ENCODE measurements around the gene NAV2.
"Not testable (repeated sequence)": the region's sequence is repeated elsewhere in the genome, so short reads cannot be mapped to it uniquely, and the experiment has no call there.

The NAV2 gene

DNA sequence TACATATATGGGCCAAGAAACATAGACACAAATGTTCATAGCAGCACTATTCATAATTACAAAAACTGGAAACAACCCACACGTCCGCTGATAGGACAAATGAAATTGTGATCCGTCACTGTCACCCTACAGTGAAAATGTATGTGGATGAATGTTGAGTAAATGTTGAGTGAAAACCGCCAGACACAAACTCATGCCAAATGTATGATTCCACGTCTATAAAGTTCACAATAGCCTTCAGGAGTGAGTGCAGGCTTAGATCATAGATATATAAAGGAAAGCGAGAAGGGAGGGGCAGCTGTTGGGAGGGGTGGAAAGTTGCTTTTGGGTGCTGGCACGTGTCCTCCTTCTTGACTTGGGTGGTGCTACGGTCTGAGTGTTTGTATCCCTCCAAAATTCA is 414.1 kb downstream of the NAV2 start:
- in situ Hi-C loops (cut with HindIII; ENCODE audit: low sequenced_read_pairs) = loop anchor here (25.0 kb wide), 1 partner anchor 236 kb away; the partner anchor contains the start of gene HTATIP2
- H3K4me3 ChIP-seq (ENCODE audit: low read depth, low read length) = no peak overlapping the region
- TF ChIP-seq, protein P1, sequence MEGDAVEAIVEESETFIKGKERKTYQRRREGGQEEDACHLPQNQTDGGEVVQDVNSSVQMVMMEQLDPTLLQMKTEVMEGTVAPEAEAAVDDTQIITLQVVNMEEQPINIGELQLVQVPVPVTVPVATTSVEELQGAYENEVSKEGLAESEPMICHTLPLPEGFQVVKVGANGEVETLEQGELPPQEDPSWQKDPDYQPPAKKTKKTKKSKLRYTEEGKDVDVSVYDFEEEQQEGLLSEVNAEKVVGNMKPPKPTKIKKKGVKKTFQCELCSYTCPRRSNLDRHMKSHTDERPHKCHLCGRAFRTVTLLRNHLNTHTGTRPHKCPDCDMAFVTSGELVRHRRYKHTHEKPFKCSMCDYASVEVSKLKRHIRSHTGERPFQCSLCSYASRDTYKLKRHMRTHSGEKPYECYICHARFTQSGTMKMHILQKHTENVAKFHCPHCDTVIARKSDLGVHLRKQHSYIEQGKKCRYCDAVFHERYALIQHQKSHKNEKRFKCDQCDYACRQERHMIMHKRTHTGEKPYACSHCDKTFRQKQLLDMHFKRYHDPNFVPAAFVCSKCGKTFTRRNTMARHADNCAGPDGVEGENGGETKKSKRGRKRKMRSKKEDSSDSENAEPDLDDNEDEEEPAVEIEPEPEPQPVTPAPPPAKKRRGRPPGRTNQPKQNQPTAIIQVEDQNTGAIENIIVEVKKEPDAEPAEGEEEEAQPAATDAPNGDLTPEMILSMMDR (IDR thresholded peaks at IDR 0.05; ENCODE audit: low read depth, low read length) = no peak
- peak; percentile 37 for DNase-seq (ENCODE audit: low read depth, low spot score)

DNA sequence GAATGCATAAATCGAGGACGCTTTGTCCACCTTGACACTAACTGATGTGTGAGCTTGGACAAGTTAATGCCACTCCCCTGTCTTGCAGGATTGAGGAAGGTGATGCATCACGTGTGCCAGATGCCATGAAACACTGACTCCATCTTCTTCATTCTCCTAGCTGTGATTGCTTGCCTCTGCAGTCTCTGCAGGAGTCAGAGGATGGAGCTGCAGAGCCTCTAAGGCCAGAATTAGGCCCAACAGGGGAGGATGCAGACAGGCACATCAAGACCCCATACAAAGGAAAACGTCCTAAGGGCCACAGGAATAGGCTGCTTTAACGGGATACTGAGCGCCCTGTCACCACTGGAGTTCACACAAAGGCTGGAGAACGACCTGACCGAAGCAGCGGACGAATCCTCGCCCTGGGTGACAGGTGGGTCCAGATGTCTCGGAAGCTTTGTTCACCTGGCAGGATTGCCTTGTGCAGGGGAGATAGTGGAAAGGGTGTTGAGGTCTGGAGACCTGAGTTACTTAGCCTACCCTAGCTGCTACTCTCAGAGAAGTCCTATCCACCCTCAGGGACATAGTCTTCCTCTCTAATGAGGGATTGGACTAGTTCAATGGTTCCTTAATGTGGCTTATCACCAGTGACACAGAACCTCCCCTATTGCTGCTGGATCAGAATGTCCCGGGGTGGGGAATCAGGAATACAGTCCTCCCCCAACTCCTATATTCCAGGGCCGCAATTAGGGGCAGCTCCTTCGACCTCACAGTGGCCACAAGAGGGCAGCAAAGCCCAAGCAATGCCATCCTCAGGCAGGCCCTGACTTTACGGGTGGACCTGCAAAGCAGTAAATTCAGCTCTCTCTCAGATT is 415.3 kb downstream of the NAV2 start:
- TF ChIP-seq, protein P1 (IDR thresholded peaks at IDR 0.05; ENCODE audit: low read depth, low read length) = peak; percentile 86
- H3K4me3 ChIP-seq (ENCODE audit: low read depth, low read length) = no peak overlapping the region
- peak; percentile 71 for DNase-seq (ENCODE audit: low read depth, low spot score)
- in situ Hi-C loops (cut with HindIII; ENCODE audit: low sequenced_read_pairs) = loop anchor here (25.0 kb wide), 1 partner anchor 234 kb away; the partner anchor contains the start of gene HTATIP2

DNA sequence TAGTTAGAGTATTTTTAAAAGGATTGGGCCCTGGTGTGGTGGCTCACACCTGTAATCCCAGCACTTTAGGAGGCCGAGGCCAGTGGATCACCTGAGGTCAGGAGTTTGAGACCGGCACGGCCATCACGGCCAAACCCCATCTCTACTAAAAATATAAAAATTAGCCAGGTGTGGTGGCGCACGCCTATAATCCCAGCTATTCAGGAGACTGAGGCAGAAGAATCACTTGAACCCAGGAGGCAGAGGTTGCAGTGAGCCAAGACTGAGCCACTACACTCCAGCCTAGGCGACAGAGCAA is 415.8 kb downstream of the NAV2 start:
- in situ Hi-C loops (cut with HindIII; ENCODE audit: low sequenced_read_pairs) = loop anchor here (25.0 kb wide), 1 partner anchor 234 kb away; the partner anchor contains the start of gene HTATIP2
- H3K4me3 ChIP-seq (ENCODE audit: low read depth, low read length) = not testable (repeated sequence)

DNA sequence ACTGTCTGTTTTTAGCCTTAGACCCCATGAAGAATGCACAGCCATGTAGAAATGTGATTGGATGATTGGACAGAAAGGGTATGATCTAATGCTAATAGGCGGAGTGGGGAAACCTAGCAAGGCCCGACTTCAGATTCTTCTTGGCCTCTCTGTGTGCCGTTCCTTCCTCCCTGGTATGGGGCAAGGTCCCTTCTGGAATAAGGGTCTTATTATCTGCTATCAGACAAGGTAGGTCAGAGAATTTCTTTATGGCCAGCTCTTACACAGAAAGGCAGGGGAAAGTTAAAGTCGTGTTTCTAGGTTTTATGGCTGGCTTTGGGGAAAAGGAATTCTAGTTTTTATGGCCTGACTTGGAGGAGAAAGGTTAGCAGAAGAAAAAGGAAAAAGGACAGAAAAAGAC is 417.0 kb downstream of the NAV2 start:
- no peak for DNase-seq (ENCODE audit: low read depth, low spot score)
- H3K4me3 ChIP-seq (ENCODE audit: low read depth, low read length) = no peak overlapping the region
- TF ChIP-seq, protein P1 (IDR thresholded peaks at IDR 0.05; ENCODE audit: low read depth, low read length) = no peak
- in situ Hi-C loops (cut with HindIII; ENCODE audit: low sequenced_read_pairs) = loop anchor here (25.0 kb wide), 1 partner anchor 233 kb away; the partner anchor contains the start of gene HTATIP2

More for the DNA sequence above, 415.8 kb downstream of the NAV2 start:
- DNase-seq (ENCODE audit: low read depth, low spot score) = not testable (repeated sequence)

DNA sequence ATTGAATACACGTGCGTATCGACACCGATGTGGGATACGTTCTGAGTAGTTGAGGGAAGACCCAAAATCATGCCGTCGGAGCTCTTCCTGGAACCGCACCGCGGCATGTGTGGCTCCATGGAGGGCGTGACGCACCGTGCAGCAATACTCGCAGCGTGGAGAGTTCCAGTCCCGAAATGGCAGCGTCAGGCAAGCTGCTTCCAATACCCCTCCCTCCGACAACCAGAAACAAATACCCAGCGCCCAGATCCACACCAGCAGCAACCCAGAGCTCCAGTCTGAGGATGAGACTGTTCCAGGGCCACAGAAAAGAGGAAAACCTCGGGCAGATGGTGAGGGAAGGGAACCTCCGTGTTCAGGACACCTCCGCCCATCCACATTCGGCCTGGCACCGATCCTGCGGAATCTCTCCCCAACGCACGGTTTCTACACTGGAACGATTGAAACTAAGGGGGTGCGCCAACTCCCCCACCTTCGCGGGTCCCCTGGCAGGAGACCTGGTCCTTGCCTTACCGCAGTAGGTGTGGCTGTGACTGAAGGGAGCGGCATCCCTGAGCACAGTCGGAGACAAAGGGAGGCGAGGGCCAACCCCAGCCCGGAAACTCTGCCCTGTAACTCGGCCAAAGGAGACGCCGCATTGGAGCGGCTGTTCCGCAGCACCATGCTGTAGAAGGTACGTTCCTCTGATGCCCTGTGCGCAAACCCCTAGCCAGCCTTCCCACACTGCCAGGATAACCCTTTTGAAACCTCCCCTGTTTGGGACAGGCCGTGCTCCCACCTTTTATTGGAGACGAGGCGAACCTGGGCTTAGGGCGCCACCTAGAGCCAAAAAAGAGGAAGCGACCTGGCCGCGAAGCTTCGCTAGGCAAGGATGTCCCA is 419.4 kb downstream of the NAV2 start:
- in situ Hi-C loops (cut with HindIII; ENCODE audit: low sequenced_read_pairs) = loop anchor here (25.0 kb wide), 1 partner anchor 230 kb away; the partner anchor contains the start of gene HTATIP2
- peak; percentile 79 for DNase-seq (ENCODE audit: low read depth, low spot score)
- peak overlapping the region; percentile 38 for H3K4me3 ChIP-seq (ENCODE audit: low read depth, low read length)
- TF ChIP-seq, protein P1 (IDR thresholded peaks at IDR 0.05; ENCODE audit: low read depth, low read length) = peak; percentile 89

DNA sequence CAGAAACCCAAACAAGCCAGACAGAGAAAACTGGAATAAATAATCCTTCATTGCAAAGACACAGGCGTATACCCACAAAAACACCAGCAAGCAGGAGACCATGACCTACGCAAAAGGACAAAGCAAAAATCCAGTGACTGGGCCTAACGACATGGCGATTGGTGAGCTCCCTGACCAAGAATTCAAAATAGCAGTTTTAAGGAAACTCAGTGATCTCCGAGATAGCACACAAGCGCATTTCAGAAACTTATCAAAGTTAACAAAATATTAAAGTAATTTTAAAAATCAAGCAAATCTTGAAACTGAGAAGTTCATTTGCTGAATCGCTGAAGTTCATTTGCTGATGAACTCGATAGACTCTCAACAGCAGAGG is 420.0 kb downstream of the NAV2 start:
- peak overlapping the region; percentile 38 for H3K4me3 ChIP-seq (ENCODE audit: low read depth, low read length)
- TF ChIP-seq, protein P1 (IDR thresholded peaks at IDR 0.05; ENCODE audit: low read depth, low read length) = no peak
- no peak for DNase-seq (ENCODE audit: low read depth, low spot score)
- in situ Hi-C loops (cut with HindIII; ENCODE audit: low sequenced_read_pairs) = loop anchor here (25.0 kb wide), 1 partner anchor 230 kb away; the partner anchor contains the start of gene HTATIP2
